Camera-type eye (tissue), 1 donor: ENCODE results near the gene GPRC5D. TPM values are rescaled to one million over a fixed set of nuclear protein-coding genes. Genes with fewer than 3 reads are reported as not detected.

ENCODE experiments used
- total RNA-seq: library from RNA; depleted of rRNA; stranded (reverse); fragments of >200 nt; gene quantifications from one replicate; pipeline ENCODE4 v1.2.3, GENCODE V29; 2014

GPRC5D gene
- total RNA-seq = not detected

DNA sequence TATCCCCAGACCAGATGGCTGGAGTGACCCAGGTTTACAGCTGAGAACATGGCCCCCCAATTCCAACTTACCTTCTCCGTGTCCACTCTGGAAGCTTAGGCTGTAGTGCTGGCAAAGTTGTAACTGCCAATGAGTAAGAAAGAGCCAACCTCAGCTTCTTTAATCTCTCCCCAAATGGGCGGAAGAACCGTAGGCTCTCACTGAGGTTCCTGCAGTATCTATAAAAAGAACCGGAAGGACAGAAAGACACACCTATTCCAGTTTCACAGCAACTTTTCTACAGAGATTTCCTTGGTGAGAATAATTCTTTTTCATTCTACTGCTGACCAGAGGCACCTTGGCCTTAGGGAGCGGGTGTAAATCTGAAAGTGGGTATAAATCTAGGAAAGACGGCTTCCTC, at the start of gene GPRC5D:
Gene GPRC5D, minus strand, starts transcription at position 135 of the 400 bp plus-strand sequence. CDS start 1,786 bp downstream, outside the sequence.

DNA sequence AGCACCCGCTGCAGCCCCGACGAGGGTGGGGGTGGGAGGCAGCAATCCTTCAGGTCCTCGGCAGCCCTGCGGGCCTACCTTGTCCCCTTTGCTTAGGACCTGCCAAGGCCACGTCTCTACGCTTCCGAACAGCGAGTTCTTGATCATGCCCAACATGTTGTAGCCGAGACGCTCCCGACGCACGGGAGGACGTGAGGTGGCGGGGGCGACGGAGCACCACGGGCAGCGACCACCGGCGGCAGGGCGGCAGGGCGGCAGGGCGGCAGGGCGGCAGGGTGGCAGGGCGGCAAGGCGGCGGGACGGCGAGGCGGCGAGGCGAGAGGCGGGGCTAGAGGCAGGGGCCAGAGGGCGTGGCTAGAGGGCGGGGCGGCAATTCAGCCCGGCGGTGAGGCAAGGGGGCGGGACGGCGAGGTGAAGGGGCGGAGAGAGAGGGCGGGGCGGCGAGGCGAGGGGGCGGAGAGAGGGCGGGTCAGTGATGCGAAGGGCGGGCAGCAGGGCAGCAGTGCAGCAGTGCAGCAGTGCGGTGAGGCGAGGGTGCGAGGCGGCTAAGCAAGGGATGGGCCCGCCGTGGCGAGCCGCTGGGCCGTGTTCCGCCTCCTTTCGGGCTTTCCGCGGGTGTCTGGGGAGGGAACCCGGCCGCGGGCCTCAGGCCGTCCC, 48.1 kb upstream of the GPRC5D start, which contains the start of gene HEBP1:
Gene HEBP1, minus strand, starts transcription at position 307 of the 657 bp plus-strand sequence. Its CDS starts 151 bp downstream, at position 156.

DNA sequence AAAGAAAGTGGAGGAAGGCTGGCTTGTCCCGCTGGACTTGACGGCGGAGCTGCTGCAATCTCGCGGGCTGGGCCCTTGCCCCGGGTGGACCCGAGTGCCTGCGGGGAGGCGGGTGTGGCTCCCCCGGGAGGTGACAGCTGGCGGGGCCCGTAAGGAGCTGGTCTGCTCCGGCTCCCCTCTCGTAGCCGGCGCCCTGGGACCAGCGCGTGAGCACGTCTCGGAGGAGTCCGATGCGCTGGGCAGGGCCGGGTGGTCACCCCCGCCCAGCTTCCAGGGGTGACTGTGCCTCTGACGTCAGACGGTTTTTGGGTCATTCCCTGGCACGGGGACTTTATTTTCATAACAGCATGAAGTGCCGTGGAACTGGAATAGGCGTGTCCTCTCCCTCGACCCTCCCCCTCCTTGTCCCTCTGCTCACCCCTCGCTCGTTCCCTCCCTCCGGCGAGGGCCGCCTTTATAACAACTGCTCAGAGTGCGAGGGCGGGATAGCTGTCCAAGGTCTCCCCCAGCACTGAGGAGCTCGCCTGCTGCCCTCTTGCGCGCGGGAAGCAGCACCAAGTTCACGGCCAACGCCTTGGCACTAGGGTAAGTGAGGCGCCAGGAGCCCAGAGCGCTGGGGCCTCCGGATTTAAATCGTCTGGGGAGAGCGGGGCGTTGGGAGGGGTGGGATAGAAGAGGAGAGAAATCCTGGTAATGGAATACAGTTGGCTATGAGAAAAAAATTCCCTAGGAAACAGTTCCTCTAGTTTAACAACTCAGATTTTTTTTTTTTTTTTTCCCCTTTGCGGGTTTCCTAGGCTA, 60.7 kb downstream of the GPRC5D start, which contains the start of gene GPRC5A:
Gene GPRC5A, plus strand, starts transcription at position 483 of the 801 bp plus-strand sequence. CDS start 16,688 bp downstream, outside the sequence.

Other genes starting within 250 kb of the GPRC5D start
- gene CDKN1B, start 234.8 kb downstream of the GPRC5D start, total RNA-seq = 165 TPM
- 44.7 TPM for gene APOLD1, start 166.5 kb downstream of the GPRC5D start, total RNA-seq
- gene DDX47, start 138.8 kb downstream of the GPRC5D start, total RNA-seq = 89.3 TPM
- 6.4 TPM for gene GPRC5A, start 60.6 kb downstream of the GPRC5D start, total RNA-seq
- gene HEBP1, start 48.1 kb upstream of the GPRC5D start, total RNA-seq = 20.7 TPM
- gene FAM234B, start 92.2 kb upstream of the GPRC5D start, total RNA-seq = 25.7 TPM
- gene GSG1, start 151.5 kb upstream of the GPRC5D start, total RNA-seq = 17.3 TPM
- gene EMP1, start 244.6 kb upstream of the GPRC5D start, total RNA-seq = 189 TPM